Adipocyte (in vitro differentiated cells): Measurements from ENCODE around the gene GOLGA2.
A peak's percentile ranks its signal among the peaks of the same experiment; 100 is the strongest.
"Not testable (repeated sequence)": the region's sequence is repeated elsewhere in the genome, so short reads cannot be mapped to it uniquely, and the experiment has no call there.

ENCODE experiments used
- DNase-seq: peaks from one replicate; pipeline ENCODE4 v3.0.0-alpha.2; 2015; ENCODE audit warnings: low read depth
- H3K27me3 ChIP-seq: replicated peaks from 2 replicates; pipeline ENCODE4 v1.7.0; 2013; ENCODE audit warnings: mild to moderate bottlenecking, low read length, moderate library complexity; ENCODE audit not compliant: control insufficient read depth, insufficient read depth
- H3K36me3 ChIP-seq: 2 replicates; pipeline ENCODE4 v1.7.0; 2013; ENCODE audit warnings: low read length, mild to moderate bottlenecking, moderate library complexity; ENCODE audit not compliant: control insufficient read depth, insufficient read depth, severe bottlenecking
- H3K4me1 ChIP-seq: 2 replicates; pipeline ENCODE4 v1.7.0; 2013; ENCODE audit warnings: mild to moderate bottlenecking, low read length, moderate library complexity; ENCODE audit not compliant: control insufficient read depth, insufficient read depth
- H3K4me3 ChIP-seq: 2 replicates; pipeline ENCODE4 v1.7.0; 2013; ENCODE audit warnings: mild to moderate bottlenecking, low read length, moderate library complexity
- H3K9ac ChIP-seq: 2 replicates; pipeline ENCODE4 v1.7.0; 2013; ENCODE audit warnings: mild to moderate bottlenecking, low read length, moderate library complexity
- H3K9me3 ChIP-seq: 2 replicates; pipeline ENCODE4 v1.7.0; 2013; ENCODE audit warnings: mild to moderate bottlenecking, low read length, moderate library complexity; ENCODE audit not compliant: control insufficient read depth

The GOLGA2 gene

DNA sequence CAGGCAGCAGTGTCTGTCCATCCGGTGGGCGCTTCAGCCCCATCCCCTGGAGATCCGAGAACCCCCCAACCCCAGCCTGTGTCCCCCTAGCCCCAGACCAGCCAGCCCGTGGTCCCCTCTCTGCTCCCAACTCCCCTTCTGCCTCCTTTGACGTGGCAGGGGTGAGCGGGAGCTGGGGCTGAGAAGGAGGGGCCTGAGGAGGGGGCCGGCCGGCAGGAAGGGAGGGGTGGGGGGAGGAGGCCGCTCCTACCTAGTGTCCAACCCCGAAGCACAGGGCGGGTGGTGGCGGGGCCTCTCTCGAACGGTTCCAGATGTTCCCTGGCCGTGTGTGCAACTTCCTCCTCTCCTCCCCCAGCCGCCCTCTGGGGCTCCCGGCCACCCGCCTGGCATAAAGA is 31.0 kb downstream of the GOLGA2 start:
- Histone ChIP-seq H3K9me3 (no peaks in the 10 kb centered on the region), H3K4me1 (peaks cover 25% of the 10 kb centered on the region), H3K4me3 (peak overlapping the region; percentile 82), H3K36me3 (no peaks in the 10 kb centered on the region), H3K27me3 (no peaks in the 10 kb centered on the region), H3K9ac (peak overlapping the region; percentile 90)
- DNase-seq: peak; percentile 98

DNA sequence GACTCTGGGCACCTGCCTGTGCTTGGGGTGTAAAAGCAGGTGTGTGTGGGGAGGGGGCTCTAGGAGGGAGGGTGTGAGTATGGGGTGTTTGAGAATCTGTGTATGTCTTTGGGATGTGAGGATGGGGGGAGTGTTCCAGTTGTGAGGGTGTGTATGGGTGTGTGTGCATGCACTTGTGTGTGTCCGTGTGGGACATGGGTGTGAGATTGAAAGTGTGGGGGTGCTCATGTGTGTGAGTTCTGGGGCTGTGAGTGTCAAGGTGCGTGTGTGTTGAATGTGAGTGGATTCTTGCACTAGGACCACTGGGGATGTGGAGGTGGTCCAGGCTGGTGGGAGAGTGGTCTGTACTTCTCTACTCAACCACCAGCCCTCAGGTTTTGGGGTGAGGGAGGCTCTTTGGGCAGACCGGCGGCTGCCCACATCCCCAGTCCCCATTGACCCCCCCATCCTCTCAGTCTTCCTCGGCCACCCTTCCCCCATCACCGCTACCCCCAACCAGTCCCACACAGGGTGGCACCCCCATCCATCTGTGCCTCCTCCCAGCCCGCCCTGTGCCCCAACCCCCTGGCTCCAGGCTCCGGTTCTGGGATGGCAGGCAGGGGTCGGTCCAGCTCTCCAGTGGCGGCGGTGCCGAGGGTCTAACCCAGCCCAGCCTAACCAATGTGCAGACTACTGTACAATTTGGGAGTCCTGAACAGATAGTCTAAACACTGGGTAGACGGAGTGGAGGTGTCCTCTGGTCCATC is 31.5 kb downstream of the GOLGA2 start:
- Histone ChIP-seq H3K9me3 (no peaks in the 10 kb centered on the region), H3K36me3 (no peaks in the 10 kb centered on the region), H3K4me1 (peaks cover 25% of the 10 kb centered on the region), H3K9ac (peak overlapping the region; percentile 90), H3K27me3 (no peaks in the 10 kb centered on the region), H3K4me3 (peak overlapping the region; percentile 82)
- DNase-seq: no peak

DNA sequence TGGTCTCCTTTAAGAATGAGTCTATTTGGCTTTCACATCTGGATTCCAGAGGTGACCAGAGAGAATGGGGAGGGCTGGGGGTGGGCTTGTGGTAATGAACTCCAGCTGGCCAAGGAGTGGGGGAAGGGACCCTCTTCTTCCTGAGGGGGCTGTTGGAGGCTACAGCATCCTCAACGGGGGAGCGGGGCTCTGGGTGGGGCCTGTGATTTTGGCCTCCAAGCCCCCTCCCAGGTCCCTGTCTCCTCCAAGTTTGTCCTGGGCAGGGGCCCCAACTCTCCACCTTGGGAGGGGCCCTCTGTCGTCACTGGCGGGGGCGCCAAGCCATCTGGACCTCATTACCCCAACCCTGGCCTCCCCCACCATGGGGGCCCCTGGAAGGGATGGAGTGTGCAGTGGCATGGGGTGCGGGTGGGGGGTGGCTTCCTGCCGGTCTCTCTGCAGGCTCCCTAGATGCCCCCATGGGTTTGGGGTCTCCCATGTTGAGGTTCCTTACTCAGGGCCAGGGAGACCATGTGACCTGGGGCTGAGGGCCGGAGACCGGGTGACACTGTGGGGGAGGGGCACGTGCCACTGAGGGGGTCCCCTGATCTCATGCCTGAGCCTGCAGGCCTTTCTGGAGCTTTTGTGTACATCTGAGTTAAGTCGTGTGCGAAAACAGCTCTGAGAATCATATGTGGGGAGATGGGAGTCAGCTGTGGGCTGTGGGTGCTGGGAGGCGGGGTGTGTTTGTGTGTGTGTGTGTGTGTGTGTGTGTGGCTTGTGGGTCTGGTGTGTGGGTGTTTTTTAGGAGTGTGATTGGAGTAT is 32.4 kb downstream of the GOLGA2 start:
- H3K36me3 ChIP-seq: no peaks in the 10 kb centered on the region
- peak overlapping the region; percentile 82 for H3K4me3 ChIP-seq
- peak overlapping the region; percentile 90 for H3K9ac ChIP-seq
- no peaks in the 10 kb centered on the region for H3K9me3 ChIP-seq
- H3K27me3 ChIP-seq: no peaks in the 10 kb centered on the region
- peak; percentile 69 for DNase-seq
- peaks cover 25% of the 10 kb centered on the region for H3K4me1 ChIP-seq

DNA sequence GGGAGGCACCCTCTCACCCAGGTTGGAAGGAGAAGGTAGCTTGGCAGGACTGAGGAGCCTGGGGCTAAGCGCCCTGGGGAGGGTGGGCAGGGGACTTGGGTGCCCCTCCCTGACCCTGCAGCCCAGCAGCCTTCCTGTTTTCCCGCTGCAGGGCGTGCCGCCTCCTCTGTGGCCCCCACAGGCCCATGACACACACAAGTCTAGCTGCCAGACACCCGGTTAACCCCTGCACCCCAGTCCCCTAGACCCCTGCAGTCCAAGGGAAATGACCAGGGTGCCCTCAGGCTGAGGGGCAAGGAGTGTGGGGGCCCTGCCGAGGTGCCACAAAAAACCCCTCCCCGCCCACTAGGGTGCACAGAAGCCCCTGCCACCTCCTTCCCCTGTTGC is 33.0 kb downstream of the GOLGA2 start:
- H3K4me1 ChIP-seq: peaks cover 25% of the 10 kb centered on the region
- H3K9ac ChIP-seq: peak overlapping the region; percentile 90
- no peaks in the 10 kb centered on the region for H3K9me3 ChIP-seq
- DNase-seq: no peak
- H3K27me3 ChIP-seq: no peaks in the 10 kb centered on the region
- H3K36me3 ChIP-seq: no peaks in the 10 kb centered on the region
- peak overlapping the region; percentile 82 for H3K4me3 ChIP-seq

DNA sequence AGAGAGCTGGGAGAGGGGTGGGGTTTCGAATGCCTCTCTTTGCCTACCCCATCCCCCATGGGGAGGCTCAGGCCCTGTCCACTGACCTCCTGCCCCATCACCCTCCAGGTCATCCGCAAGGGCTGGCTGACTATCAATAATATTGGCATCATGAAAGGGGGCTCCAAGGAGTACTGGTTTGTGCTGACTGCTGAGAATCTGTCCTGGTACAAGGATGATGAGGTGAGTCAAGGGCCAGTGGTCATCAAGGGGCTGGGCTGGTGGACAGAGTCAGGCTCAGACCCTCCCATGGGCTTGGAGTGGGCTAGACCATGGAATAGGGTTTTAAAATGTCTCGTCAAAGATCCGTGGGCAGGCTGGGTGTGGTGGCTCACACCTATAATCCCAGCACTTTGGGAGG is 33.7 kb downstream of the GOLGA2 start:
- Histone ChIP-seq H3K4me3 (no peak overlapping the region), H3K36me3 (no peaks in the 10 kb centered on the region), H3K9me3 (no peaks in the 10 kb centered on the region), H3K9ac (no peak overlapping the region), H3K4me1 (peaks cover 25% of the 10 kb centered on the region), H3K27me3 (no peaks in the 10 kb centered on the region)
- no peak for DNase-seq

DNA sequence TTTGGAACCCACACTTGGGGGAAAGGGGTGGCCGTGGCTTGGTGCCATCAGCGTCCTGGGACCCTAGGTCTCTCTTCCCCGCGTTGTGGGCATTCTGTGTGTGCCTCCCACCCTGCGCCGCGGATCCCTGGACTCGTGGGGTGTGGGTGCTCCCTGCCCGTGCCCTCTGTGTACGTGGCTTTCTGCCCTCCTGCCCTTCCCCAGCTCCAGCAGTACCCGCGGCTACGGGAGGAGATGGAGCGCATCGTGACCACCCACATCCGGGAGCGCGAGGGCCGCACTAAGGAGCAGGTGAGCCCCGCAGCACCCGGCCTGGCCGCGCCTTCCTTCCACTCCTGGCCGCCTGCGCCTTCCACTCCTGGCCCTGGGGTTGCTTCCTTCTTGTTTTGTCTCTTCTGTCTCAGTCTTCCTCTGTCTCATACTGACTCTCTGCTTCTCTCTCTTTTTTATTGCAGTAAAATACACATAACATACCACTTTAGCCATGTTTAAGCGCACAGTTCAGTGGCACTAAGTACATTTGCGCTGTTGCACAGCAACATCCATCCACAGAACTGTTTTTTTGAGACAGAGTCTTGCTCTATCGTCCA is 41.9 kb downstream of the GOLGA2 start:
- H3K9me3 ChIP-seq: no peaks in the 10 kb centered on the region
- no peak overlapping the region for H3K4me3 ChIP-seq
- H3K36me3 ChIP-seq: no peaks in the 10 kb centered on the region
- no peak for DNase-seq
- H3K27me3 ChIP-seq: no peaks in the 10 kb centered on the region
- H3K4me1 ChIP-seq: no peaks in the 10 kb centered on the region
- no peak overlapping the region for H3K9ac ChIP-seq

DNA sequence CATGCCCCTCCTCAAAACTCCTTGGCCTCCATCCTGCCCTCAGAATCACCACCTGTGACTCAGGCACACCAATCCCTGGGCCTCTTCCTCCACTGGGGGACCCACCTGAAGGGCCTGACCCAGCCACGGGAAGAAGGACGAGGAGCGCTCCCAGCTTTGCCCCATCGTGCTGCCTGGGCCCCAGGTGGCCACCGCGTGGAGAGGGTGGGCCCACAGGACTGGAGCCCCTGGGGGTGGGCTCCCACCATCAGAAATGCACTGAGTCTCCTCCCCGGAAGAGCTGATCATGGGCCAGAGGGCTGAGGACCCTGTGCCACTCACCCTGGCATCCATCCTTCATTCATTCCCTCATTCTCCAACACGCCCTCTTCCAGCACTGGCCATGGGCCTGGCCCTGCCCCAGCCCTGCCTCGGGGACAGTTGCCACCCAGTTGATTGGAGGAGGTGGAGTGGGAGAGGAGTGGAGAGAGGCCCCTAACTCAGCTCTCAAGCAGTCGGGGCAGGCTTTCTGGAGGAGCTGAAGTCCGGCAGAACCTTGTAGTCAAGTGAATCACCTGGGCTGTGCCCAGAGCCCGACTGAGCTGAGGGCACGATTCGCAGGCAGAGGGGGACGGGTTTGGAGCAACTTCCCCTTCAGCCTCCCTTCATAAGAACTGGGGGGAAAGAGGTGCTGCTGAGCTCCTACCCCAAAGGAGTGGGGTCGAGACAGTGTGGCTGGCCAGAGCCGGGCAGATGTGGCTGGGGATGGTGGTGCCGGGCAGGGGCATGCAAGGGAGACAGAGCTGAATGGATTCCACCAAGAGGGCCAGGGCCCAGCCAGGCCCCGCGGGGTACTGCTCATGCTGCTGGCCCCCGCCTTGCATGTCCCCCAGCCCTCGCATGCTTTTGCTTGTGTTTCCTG is 43.0 kb downstream of the GOLGA2 start:
- no peak for DNase-seq
- H3K36me3 ChIP-seq: no peaks in the 10 kb centered on the region
- no peaks in the 10 kb centered on the region for H3K4me1 ChIP-seq
- H3K27me3 ChIP-seq: no peaks in the 10 kb centered on the region
- no peaks in the 10 kb centered on the region for H3K9me3 ChIP-seq
- no peak overlapping the region for H3K9ac ChIP-seq
- no peak overlapping the region for H3K4me3 ChIP-seq

DNA sequence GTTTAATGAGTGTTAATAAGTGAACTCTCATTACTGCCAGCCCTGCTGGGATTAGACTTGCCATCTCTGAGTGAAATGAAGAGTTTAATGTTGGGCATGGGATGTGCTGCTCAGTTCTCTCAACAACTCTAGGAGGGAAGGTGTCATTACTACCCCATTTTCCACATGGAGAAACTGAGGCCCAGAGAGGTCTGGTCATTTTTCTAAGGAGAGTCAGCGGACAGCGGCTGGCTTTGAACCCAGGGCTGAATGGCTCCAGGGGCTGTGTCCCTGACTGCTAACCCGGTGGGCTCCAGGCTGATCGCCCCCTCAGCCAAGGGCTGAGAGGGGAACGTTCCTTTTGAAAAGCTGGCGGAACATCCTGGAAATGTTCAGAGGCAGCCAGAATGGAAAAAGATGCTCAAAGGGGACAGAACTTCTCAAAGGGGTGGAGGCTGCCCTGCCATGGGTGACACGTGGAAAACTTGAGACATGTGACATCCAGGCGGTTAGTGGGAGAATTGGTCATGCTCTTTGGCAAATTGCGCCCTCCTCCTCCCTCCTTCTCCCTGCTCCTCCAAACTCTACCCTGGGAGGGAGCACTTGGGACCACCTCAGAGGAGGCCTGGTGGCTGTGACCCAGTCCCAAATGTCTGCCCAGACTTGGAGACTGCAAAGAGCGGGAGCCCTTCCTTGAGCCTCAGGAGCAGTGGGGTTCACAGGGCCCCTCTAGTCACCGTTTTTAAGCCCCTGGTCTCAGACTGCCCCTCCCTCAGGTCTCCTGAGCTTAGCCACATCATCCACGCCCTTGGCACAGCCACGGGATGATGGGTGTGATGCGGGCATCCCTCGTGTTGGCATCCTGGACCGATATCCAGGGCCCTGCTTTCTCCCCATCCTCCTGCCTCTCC is 43.9 kb downstream of the GOLGA2 start:
- H3K4me3 ChIP-seq: no peak overlapping the region
- no peaks in the 10 kb centered on the region for H3K4me1 ChIP-seq
- H3K36me3 ChIP-seq: no peaks in the 10 kb centered on the region
- DNase-seq: no peak
- no peaks in the 10 kb centered on the region for H3K27me3 ChIP-seq
- no peaks in the 10 kb centered on the region for H3K9me3 ChIP-seq
- no peak overlapping the region for H3K9ac ChIP-seq

DNA sequence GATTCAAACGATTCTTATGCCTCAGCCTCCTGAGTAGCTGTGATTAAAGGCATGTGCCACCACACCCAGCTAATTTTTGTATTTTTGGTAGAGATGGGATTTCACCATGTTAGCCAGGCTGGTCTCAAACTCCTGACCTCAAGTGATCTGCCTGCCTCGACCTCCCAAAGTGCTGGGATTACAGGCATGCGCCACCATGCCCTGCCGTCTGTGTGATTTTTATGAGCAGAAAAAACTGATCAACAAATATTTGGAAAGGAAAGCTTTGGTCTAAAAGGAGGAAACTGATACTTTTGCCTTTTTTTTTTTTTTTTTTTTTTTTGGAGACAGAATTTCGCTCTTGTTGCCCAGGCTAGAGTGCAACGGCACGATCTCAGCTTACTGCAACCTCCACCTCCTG is 44.9 kb downstream of the GOLGA2 start:
- not testable (repeated sequence) for H3K27me3 ChIP-seq, H3K4me1 ChIP-seq, H3K36me3 ChIP-seq, DNase-seq, H3K9me3 ChIP-seq, H3K9ac ChIP-seq, H3K4me3 ChIP-seq

DNA sequence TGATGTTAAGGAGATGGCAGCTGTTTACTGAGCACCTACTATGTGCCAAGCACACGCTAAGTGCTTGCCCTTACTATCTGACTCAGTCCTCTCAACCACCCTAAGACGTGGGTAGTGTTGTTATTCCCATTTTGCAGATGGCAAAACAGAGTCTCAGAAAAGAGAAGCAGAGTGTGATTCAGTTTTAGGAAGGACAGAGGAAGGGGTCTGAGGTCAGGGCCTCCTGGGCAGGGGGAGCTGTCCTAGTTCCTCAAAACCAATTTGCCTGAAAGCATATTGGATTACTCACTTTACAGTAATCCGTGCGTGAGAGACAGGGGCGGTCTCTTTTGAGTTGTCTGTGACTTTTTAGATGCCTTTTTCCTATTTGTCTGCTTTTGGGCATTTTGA is 49.4 kb downstream of the GOLGA2 start:
- H3K9ac ChIP-seq: no peak overlapping the region
- no peak for DNase-seq
- H3K27me3 ChIP-seq: no peaks in the 10 kb centered on the region

More for the DNA sequence above, 49.4 kb downstream of the GOLGA2 start:
- no peak overlapping the region for H3K4me3 ChIP-seq
- H3K36me3 ChIP-seq: no peaks in the 10 kb centered on the region
- no peaks in the 10 kb centered on the region for H3K4me1 ChIP-seq
- H3K9me3 ChIP-seq: no peaks in the 10 kb centered on the region
